ENCODE data around the gene DBN1.

Gene DBN1

DNA sequence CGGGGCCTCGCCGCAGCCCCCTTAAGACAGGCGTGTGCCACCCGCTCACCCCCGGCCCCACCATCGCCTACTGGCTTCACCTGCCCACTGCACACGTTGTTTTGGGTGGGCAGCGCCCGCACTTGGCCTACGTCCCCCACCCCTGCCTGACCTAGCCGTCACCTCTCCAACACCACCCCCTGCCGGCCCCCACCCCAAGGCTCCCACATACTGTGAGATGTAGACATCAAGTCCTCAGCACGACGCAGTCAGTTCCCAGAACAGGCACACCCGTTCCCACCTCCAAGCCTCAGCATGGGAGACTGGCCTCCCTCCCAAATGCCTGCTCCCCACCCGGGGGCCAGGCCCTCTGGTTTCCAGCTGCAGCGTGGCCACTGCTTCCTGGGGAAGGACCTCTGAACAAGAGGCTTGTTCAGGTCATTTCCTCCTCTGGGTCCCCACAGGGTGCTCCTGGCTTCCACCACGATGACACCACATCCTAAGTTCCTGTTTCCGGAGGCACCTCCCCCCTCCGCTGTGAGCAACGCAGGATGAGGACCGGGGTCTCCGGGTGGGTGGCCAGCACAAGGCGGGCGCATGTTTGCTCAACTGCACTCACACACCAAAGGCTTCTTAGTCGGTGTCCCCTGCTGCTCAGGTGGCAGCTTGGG is 11.3 kb downstream of the DBN1 start:
- TF ChIP-seq, protein P1, sequence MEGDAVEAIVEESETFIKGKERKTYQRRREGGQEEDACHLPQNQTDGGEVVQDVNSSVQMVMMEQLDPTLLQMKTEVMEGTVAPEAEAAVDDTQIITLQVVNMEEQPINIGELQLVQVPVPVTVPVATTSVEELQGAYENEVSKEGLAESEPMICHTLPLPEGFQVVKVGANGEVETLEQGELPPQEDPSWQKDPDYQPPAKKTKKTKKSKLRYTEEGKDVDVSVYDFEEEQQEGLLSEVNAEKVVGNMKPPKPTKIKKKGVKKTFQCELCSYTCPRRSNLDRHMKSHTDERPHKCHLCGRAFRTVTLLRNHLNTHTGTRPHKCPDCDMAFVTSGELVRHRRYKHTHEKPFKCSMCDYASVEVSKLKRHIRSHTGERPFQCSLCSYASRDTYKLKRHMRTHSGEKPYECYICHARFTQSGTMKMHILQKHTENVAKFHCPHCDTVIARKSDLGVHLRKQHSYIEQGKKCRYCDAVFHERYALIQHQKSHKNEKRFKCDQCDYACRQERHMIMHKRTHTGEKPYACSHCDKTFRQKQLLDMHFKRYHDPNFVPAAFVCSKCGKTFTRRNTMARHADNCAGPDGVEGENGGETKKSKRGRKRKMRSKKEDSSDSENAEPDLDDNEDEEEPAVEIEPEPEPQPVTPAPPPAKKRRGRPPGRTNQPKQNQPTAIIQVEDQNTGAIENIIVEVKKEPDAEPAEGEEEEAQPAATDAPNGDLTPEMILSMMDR (IDR thresholded peaks at IDR 0.05; ENCODE audit: extremely low read depth, insufficient read depth, missing control alignments) = no peak
- in situ Hi-C loops (cut with MboI; ENCODE audit: low pct_unique_long_range_greater_than_20kb, low sequenced_read_pairs, unreplicated experiment) = no loop called here
- no peak for DNase-seq (ENCODE audit: low spot score)

DNA sequence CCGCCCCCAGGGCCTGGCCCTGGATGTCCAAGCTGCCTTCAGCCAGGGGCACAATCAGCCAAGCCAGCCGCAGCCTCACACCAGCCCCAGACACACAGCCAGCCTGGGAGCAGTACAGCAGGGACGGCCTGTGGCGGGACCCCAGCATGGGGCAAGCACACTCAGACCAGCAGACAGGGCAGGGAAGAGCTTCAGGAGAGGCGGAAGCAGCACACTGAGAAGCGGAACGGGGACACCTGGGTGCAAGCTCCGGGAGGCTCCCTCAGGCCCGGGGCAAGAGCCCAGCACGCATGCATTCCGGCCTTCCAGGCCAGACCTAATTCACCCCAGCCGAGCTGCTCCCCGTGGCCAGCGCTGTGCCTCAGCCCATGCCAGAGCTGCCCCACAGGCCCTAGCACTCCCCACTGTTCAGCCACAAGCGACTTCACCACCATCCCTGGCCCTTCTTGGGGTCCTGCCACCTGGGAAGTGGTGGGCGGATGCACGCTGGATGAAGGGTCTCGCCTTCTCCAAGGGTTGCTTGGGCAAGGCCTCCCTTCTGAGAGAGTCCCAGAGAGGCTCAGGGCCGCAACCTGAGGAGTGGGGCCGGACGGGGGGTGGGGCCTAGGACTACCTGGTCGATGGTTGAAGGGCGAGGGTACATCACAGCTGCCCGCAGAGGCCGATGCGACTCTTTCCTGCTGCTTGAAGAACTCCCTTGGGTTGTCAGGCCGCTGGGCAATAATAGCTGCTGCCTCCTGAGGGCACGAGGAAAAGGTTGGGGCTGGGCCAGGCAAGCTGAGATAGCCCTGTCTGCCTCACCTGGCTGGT is 13.4 kb downstream of the DBN1 start:
- no peak for DNase-seq (ENCODE audit: low spot score)
- in situ Hi-C loops (cut with MboI; ENCODE audit: low pct_unique_long_range_greater_than_20kb, low sequenced_read_pairs, unreplicated experiment) = loop anchor here (10.0 kb wide), 1 partner anchor 55 kb away; the partner anchor contains the start of genes F12 and PFN3
- TF ChIP-seq, protein P1 (IDR thresholded peaks at IDR 0.05; ENCODE audit: extremely low read depth, insufficient read depth, missing control alignments) = no peak

DNA sequence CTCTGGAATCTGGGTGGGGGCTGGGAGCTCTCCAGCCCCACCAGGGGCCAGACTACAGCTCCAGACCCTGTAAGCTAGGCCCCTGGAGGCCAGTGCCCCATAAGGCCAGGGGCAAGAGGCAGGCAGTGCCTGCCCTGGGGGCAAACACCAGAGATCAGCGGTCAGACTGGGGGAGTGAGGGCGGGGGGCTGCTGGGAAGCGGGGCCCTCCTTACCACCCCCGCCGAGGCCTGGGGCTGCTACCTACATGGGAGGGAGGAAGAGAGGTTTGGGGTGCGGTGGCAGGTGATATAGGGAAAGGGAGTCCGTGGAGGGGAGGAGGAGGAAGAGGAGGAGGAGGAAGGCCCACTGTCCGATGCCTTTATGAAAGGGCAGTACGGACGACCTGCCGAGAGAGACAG is 14.1 kb downstream of the DBN1 start:
- in situ Hi-C loops (cut with MboI; ENCODE audit: low pct_unique_long_range_greater_than_20kb, low sequenced_read_pairs, unreplicated experiment) = loop anchor here (10.0 kb wide), 1 partner anchor 55 kb away; the partner anchor contains the start of genes F12 and PFN3
- TF ChIP-seq, protein P1 (IDR thresholded peaks at IDR 0.05; ENCODE audit: extremely low read depth, insufficient read depth, missing control alignments) = no peak
- DNase-seq (ENCODE audit: low spot score) = no peak

DNA sequence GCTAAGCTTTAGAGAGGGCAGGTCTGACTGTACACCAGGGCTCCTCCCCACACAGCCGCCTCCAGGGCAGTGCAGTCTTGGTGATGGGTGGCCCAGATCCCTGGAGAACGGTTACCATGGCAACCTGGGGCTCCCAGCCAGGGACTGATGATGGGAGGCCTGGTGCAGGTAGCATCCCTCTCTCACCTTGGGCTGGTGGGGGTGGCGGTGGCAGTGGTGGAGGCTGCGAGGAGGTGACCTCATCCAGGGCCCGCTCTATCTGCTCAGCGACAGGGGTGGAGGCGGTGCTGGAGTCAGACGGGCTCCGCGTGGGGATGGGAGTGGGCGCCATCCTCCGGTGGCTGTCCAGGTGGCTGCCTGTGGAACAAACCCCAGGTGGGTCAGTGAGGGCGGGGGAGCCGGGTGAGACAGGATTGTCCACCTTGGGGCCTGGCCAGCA is 14.5 kb downstream of the DBN1 start:
- DNase-seq (ENCODE audit: low spot score) = no peak
- in situ Hi-C loops (cut with MboI; ENCODE audit: low pct_unique_long_range_greater_than_20kb, low sequenced_read_pairs, unreplicated experiment) = loop anchor here (10.0 kb wide), 1 partner anchor 54 kb away; the partner anchor contains the start of genes F12 and PFN3
- TF ChIP-seq, protein P1 (IDR thresholded peaks at IDR 0.05; ENCODE audit: extremely low read depth, insufficient read depth, missing control alignments) = no peak

DNA sequence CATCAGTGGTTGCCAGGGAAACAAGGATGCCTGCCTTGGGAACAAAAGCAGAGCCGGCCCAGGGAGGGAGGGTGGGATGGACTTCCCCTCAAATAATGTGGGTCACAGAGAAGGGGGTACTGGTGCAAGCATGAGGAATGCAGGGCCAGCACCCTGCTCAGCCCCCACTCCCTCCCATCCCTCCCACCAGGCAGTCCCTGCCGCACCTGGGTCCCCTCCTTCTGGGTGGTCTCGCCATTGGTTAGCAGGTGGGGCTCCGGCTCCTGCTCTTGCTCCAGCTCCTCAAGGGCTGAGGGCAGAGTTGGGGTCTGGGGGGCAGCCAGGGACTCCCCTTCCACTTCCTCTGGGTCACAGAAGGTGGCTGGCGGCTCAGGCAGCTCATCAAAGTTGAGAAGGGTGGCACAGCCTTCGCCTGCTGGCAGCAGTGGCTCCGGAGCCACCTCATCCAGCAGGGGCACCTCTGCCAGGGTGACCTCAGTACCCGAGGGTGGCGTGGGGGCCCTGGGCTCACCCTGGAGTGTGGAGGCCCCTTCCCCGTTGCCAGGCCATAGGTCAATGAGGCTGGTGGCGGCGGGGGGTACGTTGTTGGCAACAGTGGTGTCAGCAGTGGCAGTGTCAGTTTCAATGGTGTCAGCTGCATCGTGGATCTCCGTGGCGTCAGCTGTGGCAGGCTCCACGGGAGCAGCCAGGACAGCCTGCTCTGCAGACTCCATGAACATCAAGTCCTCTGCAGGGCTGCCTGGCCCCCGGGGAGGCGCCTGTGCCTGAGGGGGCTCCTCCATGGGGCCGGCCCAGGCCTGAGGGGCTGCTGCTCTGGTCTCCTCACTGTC is 15.4 kb downstream of the DBN1 start:
- TF ChIP-seq, protein P1 (IDR thresholded peaks at IDR 0.05; ENCODE audit: extremely low read depth, insufficient read depth, missing control alignments) = no peak
- in situ Hi-C loops (cut with MboI; ENCODE audit: low pct_unique_long_range_greater_than_20kb, low sequenced_read_pairs, unreplicated experiment) = loop anchor here (10.0 kb wide), 1 partner anchor 53 kb away; the partner anchor contains the start of genes F12 and PFN3
- no peak for DNase-seq (ENCODE audit: low spot score)

Data from GM13977 (cell line).